Keratinocyte (primary cell): Measurements from ENCODE around the gene GPC1.

ENCODE experiments used
- CTCF ChIP-seq, 3 experiments: IDR thresholded peaks in 1 of 3; conservative IDR thresholded peaks in 1 of 3; optimal IDR thresholded peaks in 1 of 3; 2 replicates in 2 of 3; 3 replicates in 1 of 3; pipeline versions ENCODE3 to v1.5.1; 2011; ENCODE audit warnings: low read length in 3 of 3, mild to moderate bottlenecking in 3 of 3, moderate library complexity in 2 of 3, control low read depth in 1 of 3, inconsistent platforms in 1 of 3; ENCODE audit not compliant: insufficient read depth in 2 of 3; ENCODE audit errors: extremely low read depth in 1 of 3
- EZH2 ChIP-seq: IDR thresholded peaks from one replicate; pipeline ENCODE4 v1.6.1; 2012; ENCODE audit warnings: inconsistent platforms, mild to moderate bottlenecking, low read length, moderate library complexity

- TF ChIP-seq CTCF (optimal IDR thresholded peaks at IDR 0.05 in 1 of 3, IDR thresholded peaks at IDR 0.05 in 1 of 3, conservative IDR thresholded peaks at IDR 0.05 in 1 of 3; ENCODE audit: extremely low read depth in 1 of 3, insufficient read depth in 2 of 3, low read length in 3 of 3) (no peak), EZH2 (no peak)
These were observed 4.9 kb upstream of the GPC1 start for GRCh38 chr2:240430595-240430994.
